Endodermal cell (in vitro differentiated cells): ENCODE measurements around the gene OR6Q1. TPM values are rescaled to one million over a fixed set of nuclear protein-coding genes. Genes with fewer than 3 reads are reported as not detected.
"Not testable (repeated sequence)": the region's sequence is repeated elsewhere in the genome, so short reads cannot be mapped to it uniquely, and the experiment has no call there.

Experiments used
- DNase-seq: peaks from one replicate; pipeline ENCODE4 v3.0.0-alpha.2; 2017
- H3K27ac ChIP-seq: 2 replicates; pipeline ENCODE4 v1.5.1; 2013; ENCODE audit warnings: mild to moderate bottlenecking, low read depth, low read length, moderate library complexity
- H3K27me3 ChIP-seq: 2 replicates; pipeline ENCODE4 v1.6.1; 2013; ENCODE audit warnings: mild to moderate bottlenecking, low read length, moderate library complexity; ENCODE audit not compliant: insufficient read depth, control insufficient read depth, poor library complexity, severe bottlenecking
- H3K36me3 ChIP-seq: 2 replicates; pipeline ENCODE4 v1.7.0; 2013; ENCODE audit warnings: mild to moderate bottlenecking, low read length, moderate library complexity; ENCODE audit not compliant: control insufficient read depth, insufficient read depth
- H3K4me1 ChIP-seq: one replicate; pipeline ENCODE4 v1.7.0; 2013; ENCODE audit warnings: low read length; ENCODE audit not compliant: control insufficient read depth, insufficient read depth
- H3K4me3 ChIP-seq: 2 replicates; pipeline ENCODE4 v1.5.1; 2013; ENCODE audit warnings: mild to moderate bottlenecking, low read length, moderate library complexity
- H3K9ac ChIP-seq: 2 replicates; pipeline ENCODE4 v1.6.1; 2013; ENCODE audit warnings: mild to moderate bottlenecking, low read length, moderate library complexity; ENCODE audit not compliant: poor library complexity, severe bottlenecking; ENCODE audit errors: extremely low read depth
- H3K9me3 ChIP-seq: 2 replicates; pipeline ENCODE4 v1.6.1; 2013; ENCODE audit warnings: mild to moderate bottlenecking, low read length, moderate library complexity; ENCODE audit not compliant: control insufficient read depth
- H3K27ac Mint-ChIP-seq: 2 replicates; pipeline ENCODE4 v1.8.0; 2020; ENCODE audit warnings: mixed read lengths
- H3K27me3 Mint-ChIP-seq: 2 replicates; pipeline ENCODE4 v1.8.0; 2021; ENCODE audit warnings: mild to moderate bottlenecking, mixed read lengths; ENCODE audit not compliant: insufficient read depth
- H3K36me3 Mint-ChIP-seq: 2 replicates; pipeline ENCODE4 v1.8.0; 2020; ENCODE audit warnings: low read depth, mixed read lengths
- H3K4me1 Mint-ChIP-seq: 2 replicates; pipeline ENCODE4 v1.8.0; 2020; ENCODE audit warnings: mixed read lengths
- H3K4me3 Mint-ChIP-seq: 2 replicates; pipeline ENCODE4 v1.8.0; 2020; ENCODE audit warnings: mild to moderate bottlenecking, moderate library complexity, mixed read lengths
- H3K9me3 Mint-ChIP-seq: 2 replicates; pipeline ENCODE4 v1.8.0; 2020; ENCODE audit warnings: mild to moderate bottlenecking, mixed read lengths
- CTCF ChIP-seq: fragments of 200-600 bp; sonication (generic); conservative IDR thresholded peaks from 2 replicates; pipeline ENCODE4 v1.5.0; 2021; ENCODE audit warnings: antibody characterized with exemption, mild to moderate bottlenecking
- WGBS, 2 experiments: methylation state at CpG; one replicate each; pipeline versions ENCODE4 v1.1.5 to v1.1.7; 2013; ENCODE audit warnings: missing lambda C conversion rate in 2 of 2, mixed read lengths in 1 of 2; ENCODE audit not compliant: insufficient coverage in 1 of 2, insufficient read length in 1 of 2; 5-methylcytosine and 5-hydroxymethylcytosine counted together
- total RNA-seq, 2 donors: library from RNA; stranded (reverse); fragmentation: NEBNext Ultra II Directional in 1 of 2; extraction: Animal tissue kit (Norgen Biotek cat#: 25700) in 1 of 2; gene quantifications; 2 replicates in 1 of 2; 3 replicates in 1 of 2; pipeline ENCODE4 v1.2.1, GENCODE V29; 2021

Gene OR6Q1
- total RNA-seq, 2 donors from 2014 or later, result not detected

GRCh38 chr11:57983191-57983590 is 47.6 kb upstream of the OR6Q1 start:
- Histone ChIP-seq H3K9ac (no peak overlapping the region), H3K27me3 (peaks cover 5% of the 10 kb centered on the region), H3K36me3 (no peaks in the 10 kb centered on the region), H3K4me3 (no peak overlapping the region), H3K9me3 (no peaks in the 10 kb centered on the region), H3K27ac (no peak overlapping the region), H3K4me1 (no peaks in the 10 kb centered on the region)
- 83 to 95% methylated on average over 1 to 3 of the region's 3 CpGs for WGBS, 2 experiments
- no peak overlapping the region for H3K4me3 Mint-ChIP-seq
- no peaks in the 10 kb centered on the region for H3K36me3 Mint-ChIP-seq
- no peak for DNase-seq
- peaks cover 6% of the 10 kb centered on the region for H3K9me3 Mint-ChIP-seq
- H3K27me3 Mint-ChIP-seq, result peaks cover 16% of the 10 kb centered on the region
- H3K4me1 Mint-ChIP-seq, result peaks cover 9% of the 10 kb centered on the region
- H3K27ac Mint-ChIP-seq, result no peak overlapping the region
- TF ChIP-seq CTCF, result no peak

GRCh38 chr11:57999523-57999922 is 31.2 kb upstream of the OR6Q1 start:
- H3K27me3 Mint-ChIP-seq, DNase-seq, H3K4me3 Mint-ChIP-seq, H3K9ac ChIP-seq, H3K4me1 Mint-ChIP-seq, H3K9me3 ChIP-seq, H3K36me3 Mint-ChIP-seq, H3K4me3 ChIP-seq, H3K27ac ChIP-seq, H3K4me1 ChIP-seq, H3K27ac Mint-ChIP-seq, H3K36me3 ChIP-seq, H3K27me3 ChIP-seq: not testable (repeated sequence)
- WGBS, 2 experiments, result 72% methylated on average over 9 of the region's 13 CpGs; no CpG with 5 or more reads in 1 of the 2 experiments
- peaks cover 16% of the 10 kb centered on the region for H3K9me3 Mint-ChIP-seq

GRCh38 chr11:58000021-58000420 is 30.7 kb upstream of the OR6Q1 start:
- not testable (repeated sequence) for DNase-seq, H3K4me3 Mint-ChIP-seq, H3K36me3 Mint-ChIP-seq, H3K4me1 Mint-ChIP-seq, H3K27me3 Mint-ChIP-seq, H3K9me3 ChIP-seq, H3K27me3 ChIP-seq, H3K27ac Mint-ChIP-seq, H3K9ac ChIP-seq, H3K4me3 ChIP-seq, H3K27ac ChIP-seq, H3K4me1 ChIP-seq, H3K36me3 ChIP-seq
- peaks cover 16% of the 10 kb centered on the region for H3K9me3 Mint-ChIP-seq
- 91 to 100% methylated on average over 1 to 10 of the region's 10 CpGs for WGBS, 2 experiments

- H3K9me3 Mint-ChIP-seq, result peaks cover 16% of the 10 kb centered on the region
- H3K27me3 Mint-ChIP-seq, result no peaks in the 10 kb centered on the region
- H3K4me1 ChIP-seq, result no peaks in the 10 kb centered on the region
- no peak for DNase-seq
- H3K27me3 ChIP-seq, result no peaks in the 10 kb centered on the region
- 59 to 69% methylated on average over 5 of the region's 5 CpGs for WGBS, 2 experiments
- H3K4me1 Mint-ChIP-seq, result peaks cover 3% of the 10 kb centered on the region
- H3K27ac ChIP-seq, result no peak overlapping the region
- no peaks in the 10 kb centered on the region for H3K36me3 Mint-ChIP-seq
- no peaks in the 10 kb centered on the region for H3K9me3 ChIP-seq
- no peaks in the 10 kb centered on the region for H3K36me3 ChIP-seq
- H3K9ac ChIP-seq, result no peak overlapping the region
- no peak overlapping the region for H3K4me3 Mint-ChIP-seq
- no peak overlapping the region for H3K4me3 ChIP-seq
- no peak overlapping the region for H3K27ac Mint-ChIP-seq
- TF ChIP-seq CTCF, result no peak
Measured at GRCh38 chr11:58000699-58001098, 30.1 kb upstream of the OR6Q1 start.
